Stimulated activated CD4-positive, alpha-beta T cell treated with anti-CD3 and anti-CD28 coated beads, Interleukin-4, amount 100 ng/mL, for 48 hours (primary cell): ENCODE data around the gene BTBD17.
A peak's percentile ranks its signal among the peaks of the same experiment; 100 is the strongest.

ENCODE experiments used
- DNase-seq, 2 donors: peaks; one replicate each; pipeline ENCODE4 v3.0.0-alpha.2; 2020; ENCODE audit warnings: low read depth in 2 of 2

BTBD17 gene

GRCh38 chr17:74336307-74336706, 25.4 kb downstream of the BTBD17 start:
- no peak for DNase-seq

DNA sequence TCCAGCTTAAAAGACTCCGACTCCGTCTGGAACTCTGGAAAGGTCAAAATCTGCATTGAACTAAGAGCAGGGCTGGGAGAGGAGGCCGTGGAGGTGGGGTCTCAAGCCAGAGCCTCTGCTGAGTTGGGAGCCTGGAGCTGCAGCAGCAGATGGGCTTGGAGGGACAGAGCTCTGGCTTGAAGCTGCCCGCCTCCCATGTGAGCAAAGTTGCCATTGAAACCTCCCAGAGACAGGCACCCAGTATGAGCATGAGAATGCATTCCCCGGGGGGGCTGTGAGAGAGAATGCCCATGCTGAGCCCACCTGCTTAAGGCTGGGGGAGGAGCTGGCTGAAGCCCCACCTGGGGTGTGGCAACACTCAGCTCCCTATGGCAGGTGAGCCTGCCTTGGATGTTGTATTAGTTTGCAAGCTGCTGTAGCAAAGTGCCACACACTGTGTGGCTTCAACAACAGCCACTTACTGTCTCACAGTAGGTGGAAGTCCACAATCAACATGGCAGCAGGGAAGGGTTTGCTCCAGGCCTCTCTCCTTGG, 26.1 kb downstream of the BTBD17 start:
- DNase-seq, result no peak

DNA sequence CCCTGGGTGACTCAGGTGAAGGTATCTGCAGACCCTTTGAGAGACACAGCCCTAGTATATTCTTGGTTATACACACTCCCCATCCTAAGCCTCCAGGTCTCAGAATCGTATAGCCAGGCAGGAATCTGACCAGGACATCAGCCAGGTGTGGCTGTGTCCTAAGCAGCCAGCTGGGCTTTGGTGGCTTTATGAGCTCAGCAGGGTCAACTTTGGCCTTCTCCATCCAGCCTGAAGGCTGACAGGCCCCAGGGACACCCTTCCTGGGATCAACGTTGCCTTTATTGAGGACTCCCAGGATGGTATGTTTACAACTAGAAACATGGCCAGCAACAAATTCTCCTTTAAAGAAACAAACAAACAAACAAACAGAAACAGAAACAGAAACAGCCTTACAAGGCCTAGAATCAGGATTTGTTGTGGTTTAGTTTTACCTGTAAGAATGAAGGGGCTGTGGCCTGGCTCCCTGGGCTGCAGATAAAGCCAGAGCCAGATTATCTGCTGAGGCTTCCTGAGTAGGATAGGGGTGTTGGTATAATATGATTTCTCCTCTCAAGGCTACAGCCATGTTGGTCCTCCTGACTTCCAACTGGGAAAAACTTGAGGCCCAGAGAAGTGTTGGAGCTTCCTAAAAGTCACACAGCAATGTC, 27.2 kb downstream of the BTBD17 start:
- DNase-seq, result no peak

DNA sequence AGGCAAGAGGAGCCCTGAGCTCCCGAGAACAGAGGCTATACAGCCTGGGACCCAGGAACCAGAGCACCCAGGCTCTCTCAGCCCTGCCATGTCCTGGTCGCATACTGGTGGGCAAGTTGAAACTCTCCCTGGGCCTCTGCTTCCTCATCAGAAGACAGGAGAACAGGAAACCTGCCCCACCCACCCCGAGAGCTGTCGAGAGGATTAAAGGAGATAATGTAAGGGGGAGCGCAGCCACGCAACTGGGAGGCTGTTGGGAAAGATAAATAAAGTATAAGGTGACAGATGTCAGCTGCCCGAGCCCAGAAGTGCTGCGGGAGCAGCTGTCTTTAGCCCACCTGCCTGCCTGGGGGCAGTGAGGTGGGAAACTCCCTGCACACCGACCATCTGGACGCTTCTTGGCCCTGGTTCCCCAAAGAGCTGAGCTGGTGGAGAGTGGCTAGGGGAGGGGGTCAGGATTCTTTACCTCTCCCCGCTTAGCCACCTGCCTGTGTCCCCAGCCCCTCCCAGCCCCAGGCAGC, 28.8 kb downstream of the BTBD17 start:
- no peak for DNase-seq

GRCh38 chr17:74332017-74332650, 29.5 kb downstream of the BTBD17 start:
- DNase-seq, result no peak

- no peak for DNase-seq
These were observed 31.2 kb downstream of the BTBD17 start for GRCh38 chr17:74330446-74330845.

GRCh38 chr17:74329378-74329777, 32.3 kb downstream of the BTBD17 start:
- DNase-seq, result no peak

- DNase-seq, result no peak
These were observed 33.2 kb downstream of the BTBD17 start for GRCh38 chr17:74328487-74328886.

DNA sequence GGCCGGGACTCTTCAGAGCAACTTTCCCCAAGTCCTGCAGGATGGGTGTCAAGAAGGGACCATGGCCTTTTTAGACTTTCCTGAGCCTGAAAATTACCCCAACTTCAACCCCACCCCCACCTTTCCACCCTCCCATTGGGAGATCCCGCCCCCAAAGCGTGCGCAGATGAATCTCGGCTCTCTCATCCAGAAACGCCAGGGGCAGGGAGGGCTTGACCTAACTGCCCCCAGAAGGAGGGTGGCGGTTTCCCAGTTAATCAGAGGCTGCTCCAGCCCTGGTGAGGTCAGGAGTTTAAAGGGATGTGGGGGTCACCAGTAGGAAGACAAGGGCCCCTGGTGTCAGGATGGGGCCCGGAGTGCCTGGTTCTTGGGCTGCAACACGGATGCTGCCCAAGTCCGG, 35.2 kb downstream of the BTBD17 start:
- DNase-seq, result no peak

GRCh38 chr17:74325743-74326379, 35.8 kb downstream of the BTBD17 start, which contains the start of gene KIF19:
Gene KIF19, plus strand, starts transcription at chr17:74326226. Its CDS starts 124 bp downstream, at chr17:74326350.
- DNase-seq, result peak; percentile 38 to 42

DNA sequence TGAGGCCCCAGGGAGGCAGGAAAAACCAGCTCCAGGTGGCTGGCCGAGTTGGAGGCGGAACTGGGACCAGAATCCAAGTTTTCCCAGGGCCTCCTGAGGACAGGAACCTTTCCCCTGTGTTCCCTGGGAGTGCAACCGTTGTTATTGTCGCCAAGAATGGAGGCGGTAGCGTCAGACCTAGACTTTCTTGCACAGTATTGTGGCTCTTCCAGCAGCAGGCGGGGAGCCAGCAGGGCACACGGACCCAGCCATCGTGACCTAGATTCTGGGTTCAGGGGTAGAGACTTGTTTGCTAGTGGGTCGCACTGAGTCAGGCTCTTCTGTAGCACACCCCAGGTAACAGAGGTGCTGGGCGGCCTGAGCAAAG, 36.3 kb downstream of the BTBD17 start:
- no peak for DNase-seq

DNA sequence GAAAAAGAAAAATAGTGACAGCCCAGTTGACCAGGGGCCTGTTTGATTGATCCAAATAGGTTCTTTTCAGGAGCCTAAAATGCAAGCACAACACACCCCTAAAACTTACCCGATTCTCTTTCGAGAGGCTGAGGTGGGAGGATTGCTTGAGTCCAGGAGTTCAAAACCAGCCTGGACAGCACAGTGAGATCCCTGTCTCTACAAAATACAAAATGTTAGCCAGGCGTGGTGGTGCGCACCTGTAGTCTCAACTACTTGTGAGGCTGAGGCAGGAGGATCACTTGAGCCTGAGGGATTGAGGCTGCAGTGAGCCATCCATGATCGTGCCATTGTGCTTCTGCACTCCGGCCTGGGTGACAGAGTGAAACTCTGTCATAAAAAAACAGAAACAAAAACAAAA, 37.1 kb downstream of the BTBD17 start:
- no peak for DNase-seq

- DNase-seq, result no peak
These were observed 43.3 kb downstream of the BTBD17 start for GRCh38 chr17:74318391-74318790.

DNA sequence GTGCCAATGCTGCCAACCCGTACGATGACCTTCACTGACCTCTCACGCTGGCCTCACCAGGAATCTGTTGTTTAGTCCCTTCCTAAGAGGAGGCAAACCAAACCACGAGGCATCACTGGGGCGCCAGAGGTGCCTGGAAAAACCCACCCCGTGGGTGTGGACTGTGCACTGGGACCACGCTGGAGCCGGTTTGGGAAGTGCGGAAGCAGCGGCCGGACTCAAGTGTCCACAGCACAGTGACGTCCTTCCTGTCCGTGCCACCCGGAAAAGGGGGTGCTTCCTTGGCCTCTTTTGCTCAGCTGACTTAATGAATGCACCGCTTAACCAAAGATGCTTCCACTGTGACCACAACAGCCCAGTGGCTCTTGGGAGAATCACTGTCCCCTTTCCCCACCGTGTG, 44.6 kb downstream of the BTBD17 start:
- no peak for DNase-seq

- DNase-seq, result no peak
These were observed 45.4 kb downstream of the BTBD17 start for GRCh38 chr17:74316220-74316619.

DNA sequence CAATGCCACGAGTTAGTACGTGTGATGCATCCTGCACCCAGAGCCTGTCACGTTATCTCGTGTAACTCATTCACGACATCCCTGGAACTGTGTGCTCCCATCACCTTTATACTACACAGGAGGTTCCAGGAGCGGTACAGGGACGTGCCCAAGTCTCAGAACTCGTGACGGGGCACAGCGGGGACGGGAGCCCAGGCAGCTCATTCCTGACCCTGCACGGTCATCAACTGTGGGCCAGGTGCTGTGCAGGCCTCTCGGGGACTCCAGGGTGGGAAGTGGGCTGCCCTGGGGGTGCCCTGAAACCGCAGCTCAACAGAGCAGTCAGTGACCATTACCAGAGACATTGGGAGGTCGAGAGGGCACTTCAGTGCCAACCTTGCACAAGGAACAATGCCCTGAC, 46.8 kb downstream of the BTBD17 start:
- DNase-seq, result no peak

DNA sequence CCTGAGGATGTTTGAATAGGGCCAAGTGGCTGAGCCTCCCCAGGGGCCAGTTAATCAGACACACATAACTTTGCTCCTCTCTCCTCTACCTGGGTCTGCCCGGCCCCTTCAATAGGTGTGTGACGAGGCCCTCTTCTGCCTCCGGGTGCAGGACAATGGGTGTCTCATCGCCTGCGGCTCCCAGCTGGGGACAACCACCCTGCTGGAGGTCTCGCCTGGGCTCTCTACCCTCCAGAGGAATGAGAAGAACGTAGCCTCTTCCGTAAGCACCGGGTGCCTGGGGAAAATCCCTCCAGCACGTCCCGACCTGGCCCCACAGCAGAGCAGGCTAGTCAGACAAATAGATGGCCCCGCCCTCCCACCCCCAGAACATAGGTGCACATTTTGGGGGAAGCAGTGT, 51.8 kb downstream of the BTBD17 start:
- DNase-seq, result no peak

- DNase-seq, result no peak
These were observed 53.5 kb downstream of the BTBD17 start for GRCh38 chr17:74307984-74308773.
